HepG2 (cell line): Measurements from ENCODE around the gene ANKS6. TPM values are rescaled to one million over a fixed set of nuclear protein-coding genes. Genes with fewer than 3 reads are reported as not detected.

Experiments used
- ATAC-seq: fragments of 200-7000 bp; cut with Tn5 transposase; 3 replicates; pipeline ENCODE4 v1.9.1; 2020; ENCODE audit warnings: mild to moderate bottlenecking, moderate library complexity
- BruUV-seq: library from RNA; stranded (reverse); fragments of 400-500 nt; replicated peaks from 2 replicates; lab custom pipeline; 2021; lab: Mats Ljungman, UMichigan
- CTCF ChIA-PET: fragments of 300-600 bp; formaldehyde crosslinking; extraction: SDS; loops from one replicate; lab custom pipeline; 2021; ENCODE audit warnings: low total read pairs, inconsistent platforms, low intra/inter-chr PET ratio; lab: Yijun Ruan, JAX
- POLR2A ChIA-PET: fragments of 350-600 bp; sonication (Branson Sonifier 250); formaldehyde crosslinking; loops from one replicate; lab custom pipeline; 2020; ENCODE audit warnings: antibody characterized with exemption, inconsistent platforms; lab: Yijun Ruan, JAX
- DNase-seq: peaks from one replicate; pipeline ENCODE4 v3.0.0-alpha.2; 2015; ENCODE audit warnings: low spot score
- FAIRE-seq: peaks from 3 replicates; lab custom pipeline; 2011; peaks lifted over from hg19 to GRCh38; lab: Jason Lieb, UNC
- H2AFZ ChIP-seq: one replicate; pipeline ENCODE4 v1.6.1; 2011; ENCODE audit warnings: low read length, inconsistent platforms
- H3K27ac ChIP-seq: fragments of 300-600 bp; 3 replicates; pipeline ENCODE4 v1.8.0; 2011; ENCODE audit warnings: mixed run types, mild to moderate bottlenecking, mixed read lengths, low read length, inconsistent platforms; ENCODE audit not compliant: insufficient read depth; ENCODE audit errors: extremely low read length
- H3K27me3 ChIP-seq, 2 experiments: fragments of 200-600 bp in 1 of 2; 2 replicates in 1 of 2; 3 replicates in 1 of 2; pipeline versions ENCODE4 v1.6.0 to v1.8.0; 2011; ENCODE audit warnings: low read length in 2 of 2, mild to moderate bottlenecking in 2 of 2, moderate library complexity in 2 of 2, inconsistent platforms in 1 of 2; ENCODE audit not compliant: insufficient read depth in 2 of 2, control insufficient read depth in 1 of 2
- H3K36me3 ChIP-seq, 2 experiments: fragments of 200-600 bp in 1 of 2; replicated peaks in 1 of 2; 2 replicates in 1 of 2; 3 replicates in 1 of 2; pipeline versions ENCODE4 v1.5.1 to v1.8.0; 2011; ENCODE audit warnings: low read length in 2 of 2, inconsistent platforms in 1 of 2; ENCODE audit not compliant: insufficient read depth in 2 of 2, control insufficient read depth in 1 of 2
- H3K4me1 ChIP-seq: 2 replicates; pipeline ENCODE4 v1.5.1; 2012; ENCODE audit warnings: low read length, inconsistent platforms; ENCODE audit not compliant: insufficient read depth
- H3K4me2 ChIP-seq: 2 replicates; pipeline ENCODE4 v1.6.0; 2011; ENCODE audit warnings: low read depth, low read length, inconsistent platforms
- H3K4me3 ChIP-seq, 3 experiments: fragments of 200-600 bp in 1 of 3; sonication (generic), shearing (Covaris generic) in 1 of 3; replicated peaks in 1 of 3; 2 replicates each; pipeline ENCODE4 v1.5.1; 2011 to 2016; ENCODE audit warnings: low read length in 3 of 3, inconsistent platforms in 2 of 3, low read depth in 2 of 3, mild to moderate bottlenecking in 2 of 3, control low read depth in 1 of 3, mixed read lengths in 1 of 3; ENCODE audit not compliant: insufficient read depth in 1 of 3
- H3K79me2 ChIP-seq: one replicate; pipeline ENCODE4 v1.6.1; 2011; ENCODE audit warnings: low read length, inconsistent platforms; ENCODE audit not compliant: insufficient read depth
- H3K9ac ChIP-seq: 2 replicates; pipeline ENCODE4 v1.6.0; 2011; ENCODE audit warnings: mild to moderate bottlenecking, low read depth, low read length, inconsistent platforms; ENCODE audit not compliant: insufficient read depth
- H3K9me3 ChIP-seq: 2 replicates; pipeline ENCODE4 v1.5.1; 2012; ENCODE audit warnings: mild to moderate bottlenecking, low read length
- H4K20me1 ChIP-seq: 2 replicates; pipeline ENCODE4 v1.6.0; 2011; ENCODE audit warnings: inconsistent platforms, mild to moderate bottlenecking, low read length, moderate library complexity; ENCODE audit not compliant: insufficient read depth
- AGO2 ChIP-seq: fragments of 200-400 bp; formaldehyde crosslinking; optimal IDR thresholded peaks from 2 replicates; pipeline ENCODE3; 2017; ENCODE audit warnings: mild to moderate bottlenecking, low read depth, low read length, moderate library complexity
- CBX2 ChIP-seq, 2 experiments: fragments of 200-600 bp in 1 of 2; sonication (generic); formaldehyde crosslinking in 1 of 2; IDR thresholded peaks; 2 replicates each; pipeline versions ENCODE4 v1.7.0 to v1.8.1; 2018 to 2022; ENCODE audit warnings: low read depth in 2 of 2, low read length in 1 of 2, mild to moderate bottlenecking in 1 of 2, missing genetic modification reagents in 1 of 2
- HNRNPL ChIP-seq: fragments of 200-400 bp; formaldehyde crosslinking; IDR thresholded peaks from 2 replicates; pipeline ENCODE4 v1.6.1; 2017; ENCODE audit warnings: mild to moderate bottlenecking, low read depth, low read length
- MAFG ChIP-seq: sonication (generic); formaldehyde crosslinking; IDR thresholded peaks from 2 replicates; pipeline ENCODE4 v1.5.1; 2020; ENCODE audit warnings: mild to moderate bottlenecking, missing genetic modification reagents
- ZBTB33 ChIP-seq: sonication (generic); formaldehyde crosslinking; IDR thresholded peaks from 2 replicates; pipeline ENCODE4 v1.4.0; 2020; ENCODE audit warnings: missing genetic modification reagents
- ZNF598 ChIP-seq: sonication (generic); formaldehyde crosslinking; IDR thresholded peaks from 2 replicates; pipeline ENCODE4 v1.5.1; 2020; ENCODE audit warnings: mild to moderate bottlenecking, missing genetic modification reagents, borderline replicate concordance
- ZNF770 ChIP-seq: sonication (generic); formaldehyde crosslinking; IDR thresholded peaks from 2 replicates; pipeline ENCODE4 v1.5.0; 2020; ENCODE audit warnings: mild to moderate bottlenecking, missing genetic modification reagents
- ZSCAN29 ChIP-seq: sonication (generic); formaldehyde crosslinking; conservative IDR thresholded peaks from 2 replicates; pipeline ENCODE4 v1.4.0; 2020; ENCODE audit warnings: mild to moderate bottlenecking, missing genetic modification reagents
- WGBS: methylation state at CpG from one replicate; pipeline ENCODE4 v1.1.6; 2017; ENCODE audit warnings: low lambda C conversion rate; 5-methylcytosine and 5-hydroxymethylcytosine counted together
- in situ Hi-C: cut with HindIII; loops from 2 replicates; pipeline ENCODE4 v1.10.0; 2017; ENCODE audit warnings: low pct_unique_long_range_greater_than_20kb; ENCODE audit not compliant: extremely low pct_ligation_motif_present
- intact Hi-C: fragments of 100-400 bp; cut with micrococcal nuclease; formaldehyde crosslinking; loops from one replicate; pipeline ENCODE4 v1.10.0; 2022; ENCODE audit not compliant: unreplicated experiment
- polyA plus RNA-seq, 8 experiments: library from polyadenylated mRNA; depleted of rRNA in 3 of 8; stranded (reverse) in 7 of 8; unstranded in 1 of 8; fragments of >200 nt; fragmentation: Illumina TruSeq in 4 of 8; extraction: Trizol in 4 of 8; gene quantifications; 2 replicates each; pipeline versions ENCODE4 v1.2.1 to v1.2.3, GENCODE V29; 2011 to 2016; ENCODE audit warnings: low read depth in 4 of 8, missing spikeins in 1 of 8, mixed read lengths in 1 of 8; ENCODE audit not compliant: insufficient read depth in 1 of 8
- total RNA-seq, 5 experiments: library from RNA; depleted of rRNA; stranded (reverse); fragments of >200 nt; fragmentation: Illumina TruSeq; extraction: Trizol; gene quantifications; 2 replicates each; pipeline ENCODE4 v1.2.3, GENCODE V29; 2016; ENCODE audit warnings: low read depth in 1 of 5

ANKS6 gene
- total and polyA plus RNA-seq, 2 of the 13 experiments (the other 11 are each of a cell fraction or from before 2014, with no cell fraction given): 8.8 to 10.7 TPM

GRCh38 chr9:98736226-98736625, 60.1 kb downstream of the ANKS6 start:
- DNase-seq (no peak), FAIRE-seq (no peak), ATAC-seq (no peak)
- no peaks in the 10 kb centered on the region for H3K4me1 ChIP-seq
- 98% methylated on average over 12 of the region's 12 CpGs for WGBS
- H3K79me2 ChIP-seq: no peaks in the 10 kb centered on the region
- H3K27ac ChIP-seq: no peak overlapping the region
- TF ChIP-seq ZBTB33 (CRISPR knock-in tag): no peak
- TF ChIP-seq ZSCAN29 (CRISPR knock-in tag): no peak
- TF ChIP-seq ZNF770: no peak
- TF ChIP-seq ZNF598 (CRISPR knock-in tag): no peak
- TF ChIP-seq AGO2: no peak
- TF ChIP-seq CBX2 (IDR thresholded peaks at IDR 0.05; ENCODE audit: low read depth, low read length): no peak
- TF ChIP-seq CBX2 (CRISPR knock-in tag; IDR thresholded peaks at IDR 0.05; ENCODE audit: low read depth): no peak
- no peak for TF ChIP-seq MAFG
- no peak for TF ChIP-seq HNRNPL
- no peak overlapping the region for H2AFZ ChIP-seq
- in situ Hi-C loops (no loop called here), intact Hi-C loops (no loop called here)
- BruUV-seq: no TSS peak
- POLR2A ChIA-PET: no interaction called here
- no peaks in the 10 kb centered on the region for H3K9me3 ChIP-seq
- no peaks in the 10 kb centered on the region for H3K27me3 ChIP-seq
- no peaks in the 10 kb centered on the region; a peak in 1 of 5 replicates for H3K36me3 ChIP-seq
- CTCF ChIA-PET: no interaction called here
- H3K4me2 ChIP-seq: no peak overlapping the region
- H3K9ac ChIP-seq: no peak overlapping the region
- no peak overlapping the region for H3K4me3 ChIP-seq
- no peaks in the 10 kb centered on the region for H4K20me1 ChIP-seq
